NCI-H526 treated with DMSO at 0.1 percent for 48 hours (cell line): ENCODE measurements around the gene SHANK3.

Experiments
- DNase-seq: peaks from one replicate; lab custom pipeline; 2025; lab: John Stamatoyannopoulos, UW

The SHANK3 gene

GRCh38 chr22:50699001-50699755 lies 26.6 kb downstream of the SHANK3 start:
- DNase-seq: no peak

- no peak for DNase-seq
Observed at GRCh38 chr22:50699756-50700386, 27.2 kb downstream of the SHANK3 start.

- DNase-seq: no peak
Observed at GRCh38 chr22:50700387-50701075, 27.9 kb downstream of the SHANK3 start.

GRCh38 chr22:50701076-50701419 lies 28.4 kb downstream of the SHANK3 start:
- no peak for DNase-seq

GRCh38 chr22:50701428-50702154 lies 29.0 kb downstream of the SHANK3 start:
- no peak for DNase-seq

GRCh38 chr22:50702261-50702671 lies 29.6 kb downstream of the SHANK3 start:
- no peak for DNase-seq

GRCh38 chr22:50702821-50703725 lies 30.4 kb downstream of the SHANK3 start:
- no peak for DNase-seq

- no peak for DNase-seq
Observed at GRCh38 chr22:50703726-50704509, 31.3 kb downstream of the SHANK3 start.

GRCh38 chr22:50704510-50705218 lies 32.0 kb downstream of the SHANK3 start:
- no peak for DNase-seq

GRCh38 chr22:50705219-50705691 lies 32.6 kb downstream of the SHANK3 start:
- peak; percentile 30 for DNase-seq

- no peak for DNase-seq
Observed at GRCh38 chr22:50705851-50706351, 33.3 kb downstream of the SHANK3 start.

GRCh38 chr22:50706481-50707125 lies 34.0 kb downstream of the SHANK3 start:
- no peak for DNase-seq

GRCh38 chr22:50708474-50708873 lies 35.9 kb downstream of the SHANK3 start:
- DNase-seq: no peak

- no peak for DNase-seq
Observed at GRCh38 chr22:50708996-50709395, 36.4 kb downstream of the SHANK3 start.

- DNase-seq: no peak
Observed at GRCh38 chr22:50710221-50710620, 37.6 kb downstream of the SHANK3 start.

- DNase-seq: no peak
Observed at GRCh38 chr22:50710886-50711285, 38.3 kb downstream of the SHANK3 start.

GRCh38 chr22:50711446-50712340 lies 39.1 kb downstream of the SHANK3 start:
- no peak for DNase-seq
